Glomerular visceral epithelial cell (primary cell): ENCODE data around the gene RAD9A.

ENCODE experiments used
- DNase-seq: peaks from one replicate; pipeline ENCODE4 v3.0.0-alpha.2; 2016; ENCODE audit errors: extremely low spot score

RAD9A gene

DNA sequence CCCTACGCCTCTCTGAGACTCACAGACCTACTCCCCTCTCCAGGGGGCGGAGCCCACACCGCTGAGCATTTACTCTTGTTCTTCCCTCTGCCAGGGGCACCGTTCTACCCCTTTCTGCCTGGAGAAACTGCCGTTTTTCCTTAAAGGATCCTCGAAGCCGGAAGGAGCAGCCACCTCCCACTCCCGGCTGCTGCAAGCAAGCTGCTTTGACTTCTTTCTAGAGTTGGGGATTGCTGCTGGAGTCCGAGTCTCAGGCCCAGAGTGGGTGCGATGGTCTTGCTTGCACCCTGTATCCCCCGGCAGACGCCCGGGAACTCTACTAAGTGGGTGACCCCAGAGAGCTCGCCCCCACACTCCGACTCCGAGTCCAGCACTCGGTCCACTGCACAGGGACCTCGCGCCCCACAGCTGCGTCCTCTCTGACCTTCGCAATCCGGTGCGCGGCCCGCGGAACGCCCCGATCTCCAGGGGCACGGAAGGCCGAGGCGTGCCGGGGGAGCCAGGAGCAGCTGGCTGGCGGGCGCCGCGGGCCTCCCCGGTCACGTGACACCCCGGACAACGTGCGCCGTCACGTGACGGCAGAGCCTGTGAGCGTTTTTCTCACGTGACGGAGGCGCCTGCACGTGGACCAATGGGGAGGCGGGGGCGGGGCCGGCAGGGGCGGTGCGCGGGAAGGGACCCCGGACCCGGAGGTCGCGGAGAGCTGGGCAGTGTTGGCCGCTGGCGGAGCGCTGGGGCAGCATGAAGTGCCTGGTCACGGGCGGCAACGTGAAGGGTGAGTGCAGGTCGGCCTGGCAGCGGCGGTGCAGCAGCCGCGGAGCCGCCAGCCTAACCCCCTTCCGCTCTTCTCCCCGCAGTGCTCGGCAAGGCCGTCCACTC lies at the start of gene RAD9A:
TSS of gene RAD9A (plus strand) at position 683 of the 879 bp plus-strand sequence. CDS start at position 742, 59 bp downstream.
- peak; percentile 92 for DNase-seq

DNA sequence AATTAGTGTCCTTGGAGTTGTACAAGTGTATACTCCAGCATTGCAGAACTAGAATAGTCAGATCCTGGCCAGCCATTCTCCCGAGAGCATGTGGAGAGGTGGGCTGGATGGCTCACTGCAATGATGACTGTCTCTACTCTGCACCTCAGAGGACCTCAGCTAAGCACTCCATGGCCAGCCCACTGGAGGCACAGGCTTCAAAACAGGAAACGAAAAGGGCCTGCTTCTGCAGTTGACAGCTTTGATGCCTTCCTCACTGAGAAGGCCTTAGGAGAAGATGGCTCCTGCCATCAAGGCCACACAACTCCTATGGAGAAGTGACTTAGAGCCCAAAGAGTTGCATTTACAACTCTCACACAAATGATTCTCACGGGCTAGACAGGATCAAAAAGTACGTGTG lies 47.5 kb upstream of the RAD9A start:
- no peak for DNase-seq

DNA sequence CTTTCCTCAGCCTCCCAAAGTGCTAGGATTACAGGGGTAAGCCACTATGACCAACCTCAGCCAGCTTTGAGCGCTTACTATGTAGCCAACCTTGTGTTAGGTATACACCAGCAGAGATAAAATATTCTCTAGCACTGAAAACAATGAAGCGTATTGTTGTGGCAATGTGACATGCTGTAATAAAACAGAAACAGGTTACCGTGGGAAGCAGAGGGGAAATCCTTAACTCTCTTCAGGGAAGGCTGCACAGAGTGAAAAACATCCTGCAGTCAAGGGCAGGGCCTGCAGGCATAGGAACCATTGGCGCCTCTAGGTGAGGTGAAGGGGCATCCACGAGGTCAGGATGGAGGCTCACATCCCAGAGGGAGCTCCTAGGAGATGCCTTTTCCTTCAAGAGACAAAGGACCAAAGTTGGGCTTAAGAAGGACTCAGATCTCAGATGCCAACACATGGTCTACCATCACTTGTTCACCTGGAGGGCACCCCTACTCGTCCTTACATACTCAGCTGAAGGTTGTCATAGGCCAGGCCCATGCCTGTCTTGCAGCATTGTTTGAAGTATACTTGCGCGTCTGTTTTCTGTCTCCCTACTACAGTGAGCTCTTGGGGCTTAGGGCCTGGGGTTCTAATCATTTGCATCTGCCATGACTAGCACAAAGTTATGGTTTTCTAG lies 46.4 kb upstream of the RAD9A start:
- no peak for DNase-seq

DNA sequence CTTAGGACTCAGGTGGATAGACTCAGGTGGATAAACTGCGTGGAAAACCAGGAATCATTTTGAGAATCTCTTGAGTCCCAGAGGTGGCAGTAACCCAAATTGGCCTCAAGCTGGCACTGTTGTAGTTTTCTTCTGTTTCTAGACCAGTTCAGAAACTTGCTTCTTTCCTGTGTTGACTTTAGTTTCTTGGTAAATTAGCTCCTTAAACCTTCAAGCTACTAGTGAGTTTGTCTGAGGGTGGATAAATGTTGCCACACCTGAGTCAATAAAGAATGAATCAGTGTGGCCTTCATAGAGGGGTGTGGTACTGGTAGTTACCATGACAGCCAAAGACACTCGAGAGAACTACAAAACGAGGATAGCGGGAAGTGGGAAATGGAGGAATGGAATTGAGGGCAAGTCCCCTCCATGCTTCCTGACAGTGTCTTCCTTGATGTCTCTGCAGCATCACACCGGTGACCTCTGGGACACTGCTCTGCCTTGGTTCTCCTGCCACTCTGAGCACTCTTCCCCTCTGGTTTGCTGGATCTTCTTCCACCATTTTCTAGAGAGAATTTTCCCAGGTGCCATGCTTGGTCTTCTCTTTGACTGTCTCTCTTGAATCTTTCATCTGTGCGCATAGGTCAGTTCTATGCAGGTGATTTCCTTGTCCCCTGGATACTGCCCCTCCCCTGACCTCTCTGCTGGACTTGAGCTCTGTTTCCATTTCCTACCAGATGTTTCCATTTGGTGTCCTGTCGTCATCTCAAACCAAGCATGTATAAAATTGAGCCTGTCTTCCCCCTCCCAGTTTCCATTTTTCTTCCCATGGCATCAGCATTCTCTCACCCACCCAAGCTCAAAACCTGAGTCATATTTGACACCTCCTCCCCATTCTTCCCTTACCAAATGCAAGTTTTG lies 45.6 kb upstream of the RAD9A start:
- DNase-seq = peak; percentile 41

DNA sequence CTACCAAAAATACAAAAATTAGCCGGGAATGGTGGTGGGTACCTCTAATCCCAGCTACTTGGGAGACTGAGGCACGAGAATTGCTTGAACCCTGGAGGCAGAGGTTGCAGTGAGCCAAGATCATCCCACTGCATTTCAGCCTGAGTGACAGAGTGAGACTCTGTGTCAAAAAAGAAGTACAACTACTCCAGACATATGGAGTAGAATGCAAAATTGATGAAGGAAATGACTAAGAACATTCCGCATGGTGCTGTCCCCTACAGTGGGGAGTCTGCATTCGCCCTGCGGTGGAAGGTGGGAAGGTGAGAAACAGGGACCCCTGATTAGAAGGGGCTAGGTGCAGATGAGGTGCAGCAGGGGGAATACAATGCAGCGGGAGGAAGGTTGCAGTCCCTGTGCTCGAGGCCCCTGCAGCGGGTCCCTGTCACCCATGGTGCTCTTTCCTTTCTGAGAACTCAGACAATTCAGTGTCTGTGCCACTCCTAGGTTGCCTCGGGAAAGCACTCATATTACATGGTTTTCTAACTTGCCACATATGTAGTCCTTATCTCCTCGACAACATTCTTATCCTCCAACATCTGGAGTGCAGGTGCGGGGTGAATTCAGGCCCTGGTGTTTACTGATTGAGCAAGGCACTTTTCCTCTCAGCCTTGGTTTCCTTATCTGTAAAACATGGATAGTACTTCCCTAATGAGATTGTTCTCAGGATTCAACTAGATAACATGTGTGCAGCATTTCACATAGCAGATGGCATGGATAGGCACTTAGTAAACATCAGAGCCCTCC lies 43.6 kb upstream of the RAD9A start:
- no peak for DNase-seq

DNA sequence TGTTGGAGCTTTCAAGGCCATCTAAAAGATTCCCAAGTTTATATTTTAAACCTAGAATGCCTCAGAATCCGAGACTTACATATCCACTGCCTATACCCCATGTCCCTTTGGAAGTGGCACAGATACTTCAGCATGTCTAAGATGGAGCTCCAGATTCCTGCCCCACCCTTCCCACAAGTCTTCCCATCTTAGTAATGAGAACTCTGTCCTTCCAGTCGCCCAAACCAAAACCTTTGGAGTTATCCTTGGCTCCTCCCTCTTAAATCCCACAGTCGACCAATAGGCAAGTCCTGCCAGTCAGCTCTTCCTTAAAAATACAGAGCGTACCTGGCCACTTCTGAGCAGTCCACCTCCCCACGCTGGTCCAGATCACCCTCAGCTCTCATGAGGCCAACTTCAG lies 42.8 kb upstream of the RAD9A start:
- no peak for DNase-seq

DNA sequence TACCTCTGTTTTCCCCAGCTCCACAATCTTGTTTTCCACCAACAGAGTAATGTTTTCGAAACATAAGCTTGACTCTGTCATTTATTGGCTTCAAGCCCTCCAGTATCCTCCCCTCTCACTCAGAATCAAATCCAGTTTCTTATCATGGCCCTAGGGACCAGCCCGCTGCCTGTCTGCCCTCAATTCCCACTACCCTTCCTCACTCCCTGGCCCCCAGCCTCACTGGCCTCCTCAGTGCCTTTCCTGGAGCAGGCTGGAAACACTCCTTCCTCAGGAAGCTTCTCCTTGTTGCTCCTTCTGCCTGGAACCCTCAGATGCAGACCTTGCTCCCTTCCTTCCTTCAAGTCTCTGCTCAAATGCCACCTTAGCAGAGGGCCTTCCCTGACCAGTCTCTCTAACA lies 42.3 kb upstream of the RAD9A start:
- no peak for DNase-seq

DNA sequence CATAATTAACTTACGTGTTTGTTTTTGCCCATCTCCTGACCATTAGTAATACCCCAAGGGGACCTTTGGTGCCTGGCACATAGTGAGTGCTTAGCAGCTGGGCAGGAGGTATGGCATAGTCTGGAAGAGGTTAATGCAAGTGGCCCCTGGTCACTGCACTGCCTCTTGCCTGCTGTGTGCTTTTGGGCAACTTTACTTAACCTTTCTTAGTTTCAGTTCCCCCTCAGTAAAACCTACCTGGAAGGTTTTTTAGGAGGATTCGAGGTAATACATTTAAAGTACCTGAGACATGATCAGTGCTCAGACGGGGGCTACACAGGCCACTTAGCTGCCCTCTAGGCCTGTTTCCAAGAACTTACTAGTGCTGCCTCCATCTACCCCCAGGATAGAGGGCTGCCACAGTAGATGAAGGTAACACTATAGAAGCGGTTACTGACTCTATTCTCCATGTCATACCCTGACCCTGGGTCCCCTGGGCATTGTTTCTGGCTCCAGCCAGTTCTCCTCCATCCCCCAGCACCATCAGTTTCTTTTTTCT lies 41.8 kb upstream of the RAD9A start:
- no peak for DNase-seq

DNA sequence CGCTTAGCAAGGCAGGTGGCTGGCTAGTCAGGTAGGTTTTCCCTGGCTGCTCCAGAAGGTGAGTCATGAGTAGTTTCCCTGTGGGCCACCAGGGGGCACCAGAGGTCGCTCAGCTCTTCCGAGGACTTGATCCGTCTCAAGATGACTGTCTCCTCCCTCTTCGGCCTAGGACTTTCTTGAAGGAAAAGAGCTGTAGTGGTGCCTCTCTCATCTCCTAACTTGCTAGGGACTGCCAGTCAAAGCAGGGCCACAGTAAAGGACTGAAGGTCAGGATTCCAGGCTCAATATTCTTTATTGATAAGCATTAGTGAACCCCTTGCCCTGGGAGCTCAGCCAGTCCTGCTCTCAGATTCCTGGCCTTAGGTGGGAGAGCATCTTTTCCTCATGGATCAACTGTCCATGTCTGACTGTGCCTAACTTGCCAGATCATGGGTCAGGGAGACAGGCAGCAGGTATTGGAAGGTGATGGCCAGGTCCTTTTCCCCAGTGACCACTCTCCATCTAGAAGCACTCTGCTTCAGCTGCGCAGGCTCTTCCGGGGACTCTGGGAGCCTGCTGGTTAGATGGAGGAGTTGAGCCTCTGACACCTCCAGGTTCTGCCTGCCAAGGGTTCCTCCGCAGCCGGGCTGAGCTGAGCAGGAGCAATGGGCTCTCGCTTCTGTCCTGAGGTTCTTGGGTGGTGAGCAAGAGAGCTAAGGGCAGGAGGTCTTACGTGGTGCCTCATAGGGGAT lies 40.3 kb upstream of the RAD9A start:
- DNase-seq = peak; percentile 84

DNA sequence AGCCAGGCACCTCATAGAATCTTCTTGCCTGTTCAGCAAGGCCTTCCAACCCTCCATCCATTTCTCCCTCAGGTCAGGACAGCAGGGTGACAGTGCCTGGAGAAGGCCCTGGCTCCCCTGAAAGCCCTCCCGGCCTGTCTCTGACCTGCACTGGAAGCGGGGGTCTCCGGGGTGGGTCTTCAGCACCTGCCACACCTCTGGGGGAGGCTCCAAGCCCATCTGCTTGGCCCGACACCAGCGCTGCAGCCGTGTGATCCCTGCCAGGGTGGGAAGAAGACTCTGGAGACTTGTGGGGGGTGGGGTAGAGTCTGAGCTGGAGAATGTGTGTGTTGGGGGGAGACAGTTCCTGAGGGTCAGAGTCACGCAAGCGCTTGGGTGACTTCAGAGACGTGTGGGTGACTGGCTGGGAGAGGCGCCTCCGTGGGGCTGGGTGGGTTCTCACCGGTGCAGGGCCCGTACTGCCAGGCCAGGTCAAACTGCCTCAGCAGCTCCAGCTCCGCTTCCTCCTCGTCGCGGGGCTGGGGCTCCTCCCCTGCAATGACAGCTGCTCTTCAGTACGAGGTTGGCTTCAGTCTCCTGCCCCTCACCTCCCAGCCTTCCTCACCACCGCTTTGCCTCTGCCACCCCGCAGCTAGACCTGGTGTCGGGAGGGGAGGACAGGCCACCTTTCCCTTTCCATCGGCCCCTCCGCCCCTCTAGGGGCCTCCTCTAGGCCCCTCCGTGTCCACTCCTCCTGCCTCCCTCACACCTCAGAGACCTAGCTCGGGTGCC lies 39.1 kb upstream of the RAD9A start:
- DNase-seq = peak; percentile 58

DNA sequence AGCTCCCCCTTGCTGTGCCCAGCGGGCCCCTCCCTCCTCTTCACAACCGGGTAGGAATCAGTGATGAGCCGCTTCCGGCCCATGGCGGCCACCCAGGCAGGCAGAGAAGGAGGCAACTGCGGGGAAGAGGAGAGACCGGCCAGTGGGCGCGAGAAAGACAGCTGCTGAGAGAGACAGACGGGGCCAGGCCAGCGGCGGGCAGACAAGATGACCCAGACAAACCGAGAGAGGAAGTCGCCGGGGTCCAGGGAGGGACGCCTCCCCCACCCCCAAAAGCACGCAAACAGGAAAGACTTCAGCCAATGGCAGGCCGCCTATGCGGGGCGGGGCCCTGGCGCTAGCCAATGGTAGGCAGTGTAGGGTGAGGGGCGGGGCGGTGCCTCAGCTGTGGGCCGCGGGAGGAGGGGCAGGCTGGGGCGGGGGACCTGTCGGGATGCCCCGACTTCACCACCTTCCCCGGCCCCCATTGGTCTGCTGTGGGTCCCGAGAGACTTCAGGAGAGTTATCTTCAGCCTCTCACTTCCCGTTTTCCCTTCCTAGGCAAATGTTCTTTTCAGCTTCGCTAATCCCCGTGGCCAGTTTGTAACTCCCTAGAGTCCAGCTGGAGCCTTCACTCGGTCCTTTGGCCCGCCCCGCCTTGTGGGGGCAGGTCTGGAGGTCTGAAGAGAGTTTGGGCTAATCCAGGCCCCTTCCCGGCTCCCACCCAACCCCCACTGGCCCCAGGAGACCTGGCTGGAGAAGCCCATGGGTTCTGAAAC lies 38.3 kb upstream of the RAD9A start, which contains the start of gene POLD4:
TSS of gene POLD4 (minus strand) at position 230 of the 758 bp plus-strand sequence. CDS start at position 83, 147 bp downstream.
- DNase-seq = peak; percentile 95

DNA sequence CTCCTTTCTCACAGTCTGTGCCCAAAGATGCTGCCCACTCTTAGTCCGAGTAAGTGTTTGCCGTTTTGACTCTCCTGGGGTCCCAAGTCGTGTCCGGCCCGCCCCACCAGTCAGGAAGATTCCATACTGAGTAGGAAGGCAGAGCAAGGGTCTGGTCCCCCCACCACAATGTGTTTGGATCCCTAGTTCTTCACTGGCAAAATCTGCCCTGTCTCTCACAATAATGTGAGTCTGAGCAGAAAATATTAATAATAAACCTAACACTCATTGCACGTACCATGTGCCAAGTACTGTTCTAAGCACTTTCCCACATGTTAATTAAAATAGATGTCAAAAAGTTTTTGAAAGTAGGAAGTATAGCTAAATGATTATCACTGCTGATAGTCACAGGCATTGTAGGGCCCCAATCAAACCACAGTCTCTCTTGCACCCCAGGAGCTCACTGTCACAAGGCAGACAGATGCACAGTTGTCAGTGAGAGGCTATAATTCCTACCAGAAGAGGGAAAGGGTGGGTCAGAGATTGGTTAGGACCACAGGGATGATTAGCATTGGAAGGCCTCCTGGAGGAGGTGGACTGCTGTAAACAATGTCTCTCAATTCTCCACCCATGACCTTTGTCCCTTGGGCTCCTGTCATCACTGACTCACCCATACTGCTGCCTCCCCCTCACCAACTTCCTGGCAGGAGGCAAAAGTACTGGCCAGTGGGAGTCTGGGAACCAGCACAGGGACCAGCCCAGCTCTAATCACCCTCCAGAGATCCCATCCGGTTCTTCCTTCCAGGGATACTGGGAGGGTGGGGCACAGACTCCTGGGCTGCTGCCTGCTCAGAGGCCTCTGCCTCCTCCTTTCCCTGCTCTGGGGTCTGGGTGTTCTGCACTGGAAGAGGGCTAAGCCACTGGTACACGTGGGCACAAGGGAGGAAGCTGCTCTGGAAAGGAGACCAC lies 37.4 kb upstream of the RAD9A start:
- DNase-seq = peak; percentile 86

DNA sequence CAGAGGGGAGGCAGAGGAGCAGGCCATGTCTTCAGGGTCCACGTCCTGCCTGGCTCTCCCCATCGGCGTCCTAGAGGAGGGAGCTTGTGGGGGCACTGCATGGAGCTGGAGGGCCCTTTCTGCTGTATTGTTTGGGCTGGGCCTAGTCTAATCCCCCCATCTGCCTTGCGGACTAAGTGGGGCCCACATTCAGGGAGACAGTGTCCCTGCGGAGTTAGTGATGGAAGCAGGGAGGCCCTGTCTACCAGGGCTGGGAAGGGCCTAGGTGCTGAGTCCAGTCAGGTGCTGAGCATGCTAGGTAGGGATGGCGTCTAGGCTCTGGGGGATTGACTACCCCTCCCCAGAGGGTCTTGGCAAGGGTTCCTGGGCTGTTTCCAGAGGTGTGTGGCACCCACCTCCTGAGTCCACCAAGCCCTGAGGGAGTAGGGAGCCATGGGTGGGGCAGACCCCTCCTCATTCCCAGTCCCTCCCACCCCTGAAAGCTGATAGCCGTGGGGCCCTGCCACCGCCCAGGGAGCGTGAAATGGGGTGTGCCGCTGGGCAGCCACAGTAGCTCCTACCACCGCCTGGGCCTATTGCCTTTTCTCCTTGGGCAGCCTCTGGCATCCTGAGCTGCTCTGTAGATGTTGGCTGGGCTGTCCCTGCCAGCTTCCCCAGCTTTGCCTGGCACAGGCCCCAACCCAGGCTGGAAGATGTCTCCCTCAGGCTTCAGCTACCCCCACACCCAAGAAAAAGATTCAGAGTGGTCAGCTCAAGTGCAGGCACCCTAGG lies 36.6 kb upstream of the RAD9A start:
- no peak for DNase-seq

DNA sequence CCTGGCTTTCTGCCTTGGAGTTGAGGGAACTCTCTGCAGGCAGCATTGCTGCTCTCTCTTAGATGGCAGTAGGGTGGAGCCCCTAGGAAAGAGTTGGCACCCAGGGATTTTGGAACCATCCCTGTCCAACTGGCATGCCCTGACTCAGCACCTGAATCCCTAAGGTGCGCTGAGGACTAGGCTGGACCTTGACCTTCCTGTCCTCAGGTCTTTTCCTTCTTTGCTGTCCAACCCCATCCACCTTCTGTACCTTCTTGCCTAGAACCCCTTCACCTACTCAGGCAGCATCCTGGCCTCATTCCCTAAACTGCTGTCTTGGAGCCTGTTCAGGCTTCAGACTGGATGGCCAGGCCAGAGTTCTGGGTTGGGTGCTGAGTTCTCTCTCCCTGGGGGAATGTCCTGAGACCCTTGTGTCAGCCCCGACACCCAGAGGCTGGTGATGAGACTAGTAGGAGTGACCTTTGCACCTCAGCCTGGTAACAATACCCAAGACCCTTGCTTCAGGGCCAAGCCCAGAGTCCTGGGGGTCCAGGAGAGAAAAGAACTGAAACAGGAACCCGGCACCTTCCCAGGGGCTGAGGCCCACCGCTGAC lies 35.9 kb upstream of the RAD9A start:
- DNase-seq = no peak

DNA sequence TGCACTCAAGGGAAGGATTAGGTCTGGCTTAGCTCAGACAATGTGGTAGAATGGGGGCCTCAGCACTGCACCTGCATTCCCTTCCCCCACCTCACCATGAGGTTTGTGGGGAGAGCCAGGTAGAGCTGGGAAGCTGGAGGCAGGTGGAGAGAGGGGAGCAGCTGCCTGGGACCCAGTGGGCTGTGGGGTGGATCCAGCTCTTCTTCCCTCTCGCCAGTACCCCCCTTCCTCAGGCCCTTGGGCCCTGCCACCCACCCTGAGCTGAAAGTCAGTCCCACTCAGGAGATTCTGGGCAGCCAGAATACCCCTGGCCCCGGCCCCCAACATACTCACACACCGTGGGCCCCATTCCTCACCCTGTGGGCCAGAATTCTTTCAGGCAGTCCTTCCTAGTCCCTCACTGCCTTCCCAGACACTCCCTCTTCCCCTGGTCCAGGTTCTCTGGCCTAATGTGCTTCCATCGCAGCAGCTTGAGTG lies 35.4 kb upstream of the RAD9A start:
- DNase-seq = no peak

DNA sequence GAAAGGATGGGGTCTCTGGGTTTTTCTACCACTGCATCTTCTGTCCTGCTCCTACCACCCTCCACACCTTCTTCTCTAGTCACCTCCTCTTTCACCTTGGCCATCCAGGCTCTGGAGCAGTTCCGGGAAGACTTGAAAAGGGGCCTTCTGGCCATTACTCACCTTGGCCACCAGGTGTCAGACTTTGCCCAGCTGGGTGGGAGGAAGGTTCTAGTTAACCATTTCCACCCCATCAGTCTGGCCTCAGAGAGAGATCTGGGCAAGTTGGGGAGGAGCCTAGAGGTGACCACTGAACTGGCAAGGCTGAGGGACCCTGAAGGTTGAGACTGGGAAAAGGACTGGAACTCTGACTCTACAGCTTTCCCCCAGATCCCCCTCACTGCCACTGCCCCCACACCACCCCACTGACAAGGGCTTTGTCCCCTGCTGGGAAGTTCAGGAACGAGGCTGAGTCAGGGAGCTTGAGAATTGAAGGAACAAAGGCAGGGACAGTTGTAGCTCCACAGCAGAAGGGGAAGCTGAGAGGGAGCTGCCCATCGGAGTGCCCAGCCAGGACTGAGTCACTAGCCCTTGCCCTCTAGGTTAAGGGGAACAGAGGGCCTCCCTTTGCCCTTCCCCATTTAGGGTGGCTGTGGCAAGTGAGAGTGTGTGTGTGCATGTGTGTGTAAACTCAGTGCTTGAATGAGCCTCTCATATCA lies 34.8 kb upstream of the RAD9A start:
- peak; percentile 85 for DNase-seq
